AML-193 (cell line): Measurements from ENCODE around the gene ARL5B.
"Not testable (repeated sequence)": the region's sequence is repeated elsewhere in the genome, so short reads cannot be mapped to it uniquely, and the experiment has no call there.

Experiments
- DNase-seq, 2 experiments: peaks; one replicate each; lab custom pipeline; 2025; lab: John Stamatoyannopoulos, UW

ARL5B gene, protein sequence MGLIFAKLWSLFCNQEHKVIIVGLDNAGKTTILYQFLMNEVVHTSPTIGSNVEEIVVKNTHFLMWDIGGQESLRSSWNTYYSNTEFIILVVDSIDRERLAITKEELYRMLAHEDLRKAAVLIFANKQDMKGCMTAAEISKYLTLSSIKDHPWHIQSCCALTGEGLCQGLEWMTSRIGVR

GRCh38 chr10:18659125-18659818 lies at the start of gene ARL5B:
Gene ARL5B (plus strand): TSS chr10:18659431. CDS start chr10:18659638, 207 bp downstream.
- peak; percentile 71 to 76 for DNase-seq

DNA sequence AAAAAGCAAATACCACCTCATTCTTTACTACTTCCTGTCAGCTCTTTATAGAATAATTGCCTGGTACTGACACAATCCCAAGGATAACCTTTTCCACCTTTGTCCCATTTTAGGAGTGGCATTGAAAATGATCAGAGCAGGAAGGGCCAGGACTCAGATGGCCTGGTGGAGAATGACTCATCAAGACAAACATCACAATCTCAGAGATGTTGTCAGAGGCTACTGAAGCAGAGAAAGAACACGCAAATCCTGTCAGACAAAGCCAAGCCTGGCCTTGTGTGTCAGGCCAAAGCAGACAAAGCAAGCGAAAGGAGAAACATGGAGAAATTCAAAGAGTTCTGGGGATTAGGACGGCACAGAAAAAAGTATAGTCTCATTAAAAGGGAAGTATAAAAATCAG lies 48.7 kb upstream of the ARL5B start:
- no peak for DNase-seq

- DNase-seq, result no peak
Observed at GRCh38 chr10:18611168-18611567, 48.1 kb upstream of the ARL5B start.

DNA sequence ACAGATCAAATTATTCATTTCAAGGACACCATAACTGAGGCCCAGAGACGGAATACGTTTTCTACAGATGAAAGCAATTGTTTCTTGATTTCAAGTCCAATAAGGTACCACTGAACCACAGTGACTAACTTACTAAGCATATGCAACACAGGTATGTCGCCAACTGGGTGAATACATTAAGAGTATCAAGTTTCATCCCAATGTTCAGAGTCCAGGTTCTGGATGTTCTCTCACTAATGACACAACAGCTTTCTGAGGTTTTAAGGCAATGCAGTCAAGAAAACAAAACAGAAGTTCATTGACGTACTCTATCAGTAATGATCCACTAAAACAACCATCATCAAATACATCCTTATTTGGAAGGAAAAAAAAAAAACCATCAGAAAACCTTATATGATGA lies 43.6 kb upstream of the ARL5B start:
- DNase-seq, result no peak

DNA sequence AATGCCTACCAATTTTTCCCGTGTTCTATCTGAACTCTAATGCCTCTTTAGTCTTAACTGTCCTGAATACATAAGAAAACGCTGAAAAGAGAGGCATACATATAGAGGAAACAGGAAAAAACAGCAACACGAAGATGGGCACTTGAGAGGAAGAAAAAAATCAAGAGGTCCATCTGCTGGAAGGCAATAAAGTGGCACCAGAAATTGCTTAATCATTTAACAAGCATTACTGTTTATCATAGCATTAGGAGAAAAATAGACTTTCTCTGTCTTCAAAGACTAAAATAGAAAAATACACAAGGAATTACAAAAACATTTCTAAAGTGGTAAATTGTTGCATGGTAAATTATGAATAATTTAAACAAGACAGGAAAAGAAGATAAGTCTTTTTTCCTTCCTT lies 42.9 kb upstream of the ARL5B start:
- no peak for DNase-seq

GRCh38 chr10:18619016-18619415 lies 40.2 kb upstream of the ARL5B start:
- DNase-seq, result no peak

- DNase-seq, result no peak
Observed at GRCh38 chr10:18620856-18621255, 38.4 kb upstream of the ARL5B start.

GRCh38 chr10:18623671-18624070 lies 35.6 kb upstream of the ARL5B start:
- not testable (repeated sequence) for DNase-seq

GRCh38 chr10:18625886-18626285 lies 33.3 kb upstream of the ARL5B start:
- DNase-seq, result no peak

GRCh38 chr10:18627452-18628018 lies 31.7 kb upstream of the ARL5B start:
- not testable (repeated sequence) for DNase-seq

- not testable (repeated sequence) for DNase-seq
Observed at GRCh38 chr10:18632500-18632899, 26.7 kb upstream of the ARL5B start.

- no peak for DNase-seq
Observed at GRCh38 chr10:18635995-18636394, 23.2 kb upstream of the ARL5B start.

GRCh38 chr10:18637400-18637799 lies 21.8 kb upstream of the ARL5B start:
- DNase-seq, result not testable (repeated sequence)

- not testable (repeated sequence) for DNase-seq
Observed at GRCh38 chr10:18639719-18640118, 19.5 kb upstream of the ARL5B start.

- no peak for DNase-seq
Observed at GRCh38 chr10:18647151-18647550, 12.1 kb upstream of the ARL5B start.

DNA sequence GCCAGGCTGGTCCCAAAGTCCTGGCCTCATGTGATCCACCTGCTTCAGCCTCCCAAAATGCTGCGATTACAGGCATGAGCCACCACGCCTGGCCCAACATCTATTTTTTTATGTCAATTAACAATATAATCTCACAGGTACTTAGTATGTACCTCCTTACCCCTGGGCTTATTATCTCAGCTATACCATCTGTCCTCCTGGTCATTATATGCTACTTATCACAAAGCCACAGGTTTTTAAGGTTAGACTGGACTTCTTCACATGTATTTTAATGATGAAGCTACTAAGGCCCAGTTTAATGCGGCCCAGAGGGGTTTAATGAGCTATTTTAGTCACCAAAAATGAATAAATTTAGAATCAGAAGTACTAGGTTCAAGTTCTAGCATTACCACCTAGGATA lies 11.3 kb upstream of the ARL5B start:
- no peak for DNase-seq

DNA sequence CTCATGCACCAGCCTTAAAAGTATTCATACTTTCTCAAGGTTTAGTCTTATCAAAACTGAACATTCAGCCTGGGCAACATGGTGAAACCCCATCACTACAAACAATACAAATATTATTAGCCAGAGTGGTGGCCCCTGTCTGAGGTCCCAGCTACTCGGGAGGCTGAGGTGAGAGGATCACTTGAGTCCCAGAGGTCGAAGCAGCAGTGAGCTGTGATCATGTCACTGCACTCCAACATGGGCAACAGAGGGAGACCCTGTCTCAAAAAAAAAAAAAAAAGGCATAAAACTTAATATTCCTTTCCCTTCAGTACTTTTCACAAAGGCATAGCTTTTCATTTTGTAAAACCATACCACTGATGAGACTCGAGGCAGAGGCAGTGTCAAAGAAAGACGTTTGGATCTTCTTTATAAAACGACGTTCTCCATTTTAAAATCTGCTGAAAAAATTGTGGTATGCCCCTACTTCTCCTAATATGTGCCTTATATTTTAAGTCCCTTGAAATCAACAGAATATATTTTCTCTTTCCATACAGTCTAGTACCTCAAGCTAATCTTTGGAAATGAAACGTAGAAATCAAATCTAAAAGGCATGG lies 9.8 kb upstream of the ARL5B start:
- DNase-seq, result no peak

DNA sequence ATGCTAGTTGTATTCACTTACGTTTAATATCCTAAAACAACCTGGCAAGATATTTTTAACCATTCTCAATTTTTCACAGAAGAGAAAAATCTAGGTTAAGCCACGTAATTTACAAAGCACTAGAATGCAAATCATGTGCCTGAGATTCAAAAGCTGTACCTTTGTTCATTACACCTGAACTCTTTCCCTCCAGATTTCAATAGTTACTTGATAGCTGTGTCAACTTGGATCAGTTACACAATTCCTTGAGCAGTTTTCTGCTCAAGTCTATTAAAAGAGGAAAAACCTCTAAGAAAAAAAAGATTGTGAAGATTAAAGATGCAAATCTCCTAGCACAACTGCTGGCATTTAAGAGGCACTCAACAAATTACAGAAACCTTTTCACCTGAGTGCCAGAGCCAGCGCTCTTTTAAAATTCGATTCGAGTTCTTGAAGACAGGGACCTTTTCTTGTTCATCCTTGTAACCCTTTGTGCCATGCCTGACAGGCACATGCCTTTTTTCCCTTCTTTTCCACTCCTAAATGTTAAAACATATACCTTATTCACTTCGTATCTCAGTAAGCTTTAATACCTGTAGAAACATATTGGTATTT lies 8.7 kb upstream of the ARL5B start:
- DNase-seq, result no peak

- peak; percentile 72 to 83 for DNase-seq
Observed at GRCh38 chr10:18651324-18652007, 7.8 kb upstream of the ARL5B start, which contains the start of gene NSUN6. Gene NSUN6 (minus strand): TSS chr10:18651587. CDS start chr10:18651203, 384 bp downstream.

- DNase-seq, result no peak
Observed at GRCh38 chr10:18653112-18653511, 6.1 kb upstream of the ARL5B start.

- no peak for DNase-seq
Observed at GRCh38 chr10:18656724-18657123, 2.5 kb upstream of the ARL5B start.
